HepG2 (cell line): ENCODE data around the gene GLT1D1.

Experiments used
- BCL6 ChIP-seq: IDR thresholded peaks from 2 replicates; pipeline ENCODE4 v1.6.1; 2016; ENCODE audit warnings: missing genetic modification reagents, missing compliant biosample characterization
- EED ChIP-seq: sonication (generic); formaldehyde crosslinking; IDR thresholded peaks from 2 replicates; pipeline ENCODE4 v1.5.0; 2020; ENCODE audit warnings: mild to moderate bottlenecking, missing genetic modification reagents
- KLF9 ChIP-seq: IDR thresholded peaks from 2 replicates; pipeline ENCODE4 v1.6.1; 2016; ENCODE audit warnings: low read depth
- ZBTB42 ChIP-seq: sonication (generic); formaldehyde crosslinking; IDR thresholded peaks from 2 replicates; pipeline ENCODE4 v1.5.0; 2020; ENCODE audit warnings: mild to moderate bottlenecking, missing genetic modification reagents
- ZNF251 ChIP-seq: sonication (generic); formaldehyde crosslinking; IDR thresholded peaks from 2 replicates; pipeline ENCODE4 v1.9.0; 2021; ENCODE audit warnings: mild to moderate bottlenecking, missing genetic modification reagents
- ZNF598 ChIP-seq: sonication (generic); formaldehyde crosslinking; IDR thresholded peaks from 2 replicates; pipeline ENCODE4 v1.5.1; 2020; ENCODE audit warnings: mild to moderate bottlenecking, missing genetic modification reagents, borderline replicate concordance
- TF ChIP-seq, protein P1 (sequence below): sonication (generic); formaldehyde crosslinking; IDR thresholded peaks from 2 replicates; pipeline ENCODE4 v1.5.0; 2020; ENCODE audit warnings: mild to moderate bottlenecking, missing genetic modification reagents, moderate library complexity
- TF ChIP-seq, protein P2 (sequence below): sonication (generic); formaldehyde crosslinking; IDR thresholded peaks from 2 replicates; pipeline ENCODE4 v1.4.0; 2020; ENCODE audit warnings: mild to moderate bottlenecking, low read depth, missing genetic modification reagents

DNA sequence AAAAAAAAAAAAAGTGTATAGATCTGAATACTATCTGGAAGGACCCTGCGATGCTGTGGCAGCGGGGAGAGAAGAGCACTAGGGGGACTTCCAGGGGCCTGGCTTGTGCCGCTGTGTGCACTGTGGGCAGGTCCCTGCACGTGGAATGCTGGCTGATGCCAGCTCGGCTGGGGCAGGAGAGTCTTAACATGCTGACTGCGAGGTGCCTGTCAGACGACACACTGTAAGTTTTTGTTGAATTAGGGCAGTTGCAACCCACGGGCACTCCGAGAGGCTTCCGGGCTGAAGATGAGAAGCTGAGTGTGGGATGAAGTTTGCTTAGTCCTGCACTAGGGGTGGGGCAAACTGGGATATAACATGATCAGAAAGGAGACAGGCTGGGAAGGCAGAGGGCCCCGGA lies 10.7 kb downstream of the GLT1D1 start:
- TF ChIP-seq ZNF251 (CRISPR knock-in tag) (no peak), ZBTB42 (CRISPR knock-in tag) (no peak), KLF9 (CRISPR knock-in tag) (no peak), BCL6 (CRISPR knock-in tag) (no peak), EED (CRISPR knock-in tag) (no peak), ZNF598 (CRISPR knock-in tag) (no peak)
- TF ChIP-seq, protein P1, sequence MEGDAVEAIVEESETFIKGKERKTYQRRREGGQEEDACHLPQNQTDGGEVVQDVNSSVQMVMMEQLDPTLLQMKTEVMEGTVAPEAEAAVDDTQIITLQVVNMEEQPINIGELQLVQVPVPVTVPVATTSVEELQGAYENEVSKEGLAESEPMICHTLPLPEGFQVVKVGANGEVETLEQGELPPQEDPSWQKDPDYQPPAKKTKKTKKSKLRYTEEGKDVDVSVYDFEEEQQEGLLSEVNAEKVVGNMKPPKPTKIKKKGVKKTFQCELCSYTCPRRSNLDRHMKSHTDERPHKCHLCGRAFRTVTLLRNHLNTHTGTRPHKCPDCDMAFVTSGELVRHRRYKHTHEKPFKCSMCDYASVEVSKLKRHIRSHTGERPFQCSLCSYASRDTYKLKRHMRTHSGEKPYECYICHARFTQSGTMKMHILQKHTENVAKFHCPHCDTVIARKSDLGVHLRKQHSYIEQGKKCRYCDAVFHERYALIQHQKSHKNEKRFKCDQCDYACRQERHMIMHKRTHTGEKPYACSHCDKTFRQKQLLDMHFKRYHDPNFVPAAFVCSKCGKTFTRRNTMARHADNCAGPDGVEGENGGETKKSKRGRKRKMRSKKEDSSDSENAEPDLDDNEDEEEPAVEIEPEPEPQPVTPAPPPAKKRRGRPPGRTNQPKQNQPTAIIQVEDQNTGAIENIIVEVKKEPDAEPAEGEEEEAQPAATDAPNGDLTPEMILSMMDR (CRISPR knock-in tag) = no peak
- TF ChIP-seq, protein P2, sequence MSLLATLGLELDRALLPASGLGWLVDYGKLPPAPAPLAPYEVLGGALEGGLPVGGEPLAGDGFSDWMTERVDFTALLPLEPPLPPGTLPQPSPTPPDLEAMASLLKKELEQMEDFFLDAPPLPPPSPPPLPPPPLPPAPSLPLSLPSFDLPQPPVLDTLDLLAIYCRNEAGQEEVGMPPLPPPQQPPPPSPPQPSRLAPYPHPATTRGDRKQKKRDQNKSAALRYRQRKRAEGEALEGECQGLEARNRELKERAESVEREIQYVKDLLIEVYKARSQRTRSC (CRISPR knock-in tag) = no peak
